PC-9 (cell line): ENCODE data around the gene DCAF12L1. TPM values are rescaled to one million over a fixed set of nuclear protein-coding genes. Genes with fewer than 3 reads are reported as not detected.

ENCODE experiments used
- Bru-seq: library from RNA; stranded (reverse); fragments of 400-500 nt; gene quantifications from one replicate; lab custom pipeline; 2021; lab: Mats Ljungman, UMichigan
- BruChase-seq, 2 experiments: library from RNA; stranded (reverse); fragments of 400-500 nt; gene quantifications; one replicate each; lab custom pipeline; 2021; lab: Mats Ljungman, UMichigan
- BruUV-seq: library from RNA; stranded (reverse); fragments of 400-500 nt; replicated peaks from 2 replicates; lab custom pipeline; 2021; lab: Mats Ljungman, UMichigan
- CTCF ChIA-PET: fragments of 300-600 bp; sonication (Branson Sonifier 250); formaldehyde crosslinking; loops from one replicate; lab custom pipeline; 2022; ENCODE audit warnings: antibody characterized with exemption; lab: Charles Lee
- POLR2A ChIA-PET: fragments of 300-600 bp; sonication (Branson Sonifier 250); formaldehyde crosslinking; loops from one replicate; lab custom pipeline; 2022; ENCODE audit warnings: antibody characterized with exemption; ENCODE audit not compliant: unreplicated experiment; lab: Charles Lee
- DNase-seq, 2 experiments: peaks; one replicate each; pipeline versions ENCODE4 v3.0.0 to v3.0.0-alpha.2; 2015 to 2022; ENCODE audit warnings: mixed read lengths in 1 of 2
- H2AFZ ChIP-seq: fragments of 200-600 bp; sonication (generic); 2 replicates; pipeline ENCODE4 v1.8.1; 2017; ENCODE audit warnings: antibody characterized with exemption
- H3F3A ChIP-seq: fragments of 200-600 bp; sonication (generic); 2 replicates; pipeline ENCODE4 v1.8.1; 2017; ENCODE audit warnings: antibody characterized with exemption, mild to moderate bottlenecking, low read depth; ENCODE audit not compliant: insufficient read depth
- H3K27ac ChIP-seq: fragments of 200-600 bp; sonication (generic); 2 replicates; pipeline ENCODE4 v1.6.1; 2016; ENCODE audit warnings: mixed run types
- H3K27me3 ChIP-seq: fragments of 200-600 bp; sonication (generic); 2 replicates; pipeline ENCODE4 v1.6.1; 2016; ENCODE audit warnings: low read depth, mixed run types; ENCODE audit not compliant: insufficient read depth
- H3K36me3 ChIP-seq: fragments of 200-600 bp; sonication (generic); 2 replicates; pipeline ENCODE4 v1.6.1; 2016; ENCODE audit warnings: low read depth, mixed run types
- H3K4me1 ChIP-seq: fragments of 200-600 bp; sonication (generic); replicated peaks from 2 replicates; pipeline ENCODE4 v1.6.1; 2016; ENCODE audit warnings: mixed run types; ENCODE audit not compliant: insufficient read depth
- H3K4me2 ChIP-seq: fragments of 200-600 bp; sonication (generic); 2 replicates; pipeline ENCODE4 v1.6.1; 2017; ENCODE audit warnings: mixed run types
- H3K4me3 ChIP-seq: fragments of 200-600 bp; sonication (generic); 2 replicates; pipeline ENCODE4 v1.6.1; 2016; ENCODE audit warnings: mixed run types
- H3K79me2 ChIP-seq: fragments of 200-600 bp; sonication (generic); 2 replicates; pipeline ENCODE4 v1.6.1; 2017; ENCODE audit warnings: low read depth, mixed run types
- H3K9me2 ChIP-seq: fragments of 200-600 bp; sonication (generic); 2 replicates; pipeline ENCODE4 v1.8.1; 2017; ENCODE audit warnings: mild to moderate bottlenecking; ENCODE audit not compliant: insufficient read depth
- H3K9me3 ChIP-seq: fragments of 200-600 bp; sonication (generic); 2 replicates; pipeline ENCODE4 v1.8.1; 2016; ENCODE audit warnings: low read depth; ENCODE audit not compliant: insufficient read depth
- H4K20me1 ChIP-seq: fragments of 200-600 bp; sonication (generic); 2 replicates; pipeline ENCODE4 v1.8.1; 2017; ENCODE audit not compliant: insufficient read depth
- CTCF ChIP-seq: fragments of 200-600 bp; sonication (generic); conservative IDR thresholded peaks from 2 replicates; pipeline ENCODE4 v1.6.1; 2017; ENCODE audit warnings: mixed run types, antibody characterized with exemption, mild to moderate bottlenecking, moderate library complexity
- EZH2 ChIP-seq: fragments of 200-600 bp; sonication (generic); IDR thresholded peaks from 2 replicates; pipeline ENCODE4 v1.8.0; 2017; ENCODE audit warnings: antibody characterized with exemption, low read depth
- intact Hi-C: fragments of 100-400 bp; cut with micrococcal nuclease; formaldehyde crosslinking; loops from one replicate; pipeline ENCODE4 v1.10.0; 2022; ENCODE audit not compliant: unreplicated experiment
- long read RNA-seq: library from polyadenylated mRNA; stranded (forward); transcript quantifications from one replicate; pipeline ENCODE4 v2.0.0, GENCODE V29; 2022
- total RNA-seq: library from RNA; stranded (reverse); gene quantifications from 2 replicates; pipeline ENCODE4 v1.2.3, GENCODE V29; 2021

The DCAF12L1 gene
- not detected in 2 replicates for total RNA-seq
- Bru-seq, nascent RNA: not detected
- BruChase-seq, experiment 1, labeled RNA remaining after a 2-hour chase: not detected
- BruChase-seq, experiment 2, labeled RNA remaining after a 6-hour chase: not detected
- long read RNA-seq: 0 reads

GRCh38 chrX:126552313-126553022 is at the start of gene DCAF12L1:
Gene DCAF12L1 (minus strand): TSS chrX:126552814. CDS start chrX:126552608, 206 bp downstream.
- Histone ChIP-seq H2AFZ (no peak within 1 kb of the TSS), H3K27me3 (no peaks in the 10 kb centered on the region), H3K4me3 (no peak within 1 kb of the TSS), H4K20me1 (no peaks in the 10 kb centered on the region), H3K4me1 (no peaks in the 10 kb centered on the region), H3K79me2 (no peaks in the 10 kb centered on the region), H3K9me3 (no peaks in the 10 kb centered on the region), H3K4me2 (no peak within 1 kb of the TSS), H3K36me3 (no peaks in the 10 kb centered on the region), H3K27ac (no peak within 1 kb of the TSS), H3K9me2 (no peaks in the 10 kb centered on the region), H3F3A (no peaks in the 10 kb centered on the region)
- ChIA-PET POLR2A (no interaction called here), CTCF (no interaction called here)
- DNase-seq: no peak
- TF ChIP-seq EZH2 (no peak), CTCF (no peak)
- intact Hi-C loops: no loop called here
- no TSS peak for BruUV-seq

GRCh38 chrX:126580877-126581276 is 28.3 kb upstream of the DCAF12L1 start:
- Histone ChIP-seq H4K20me1 (no peaks in the 10 kb centered on the region), H3K4me3 (no peak overlapping the region), H3K9me3 (no peaks in the 10 kb centered on the region), H3F3A (no peaks in the 10 kb centered on the region), H3K27ac (no peak overlapping the region), H3K36me3 (no peaks in the 10 kb centered on the region), H3K27me3 (no peaks in the 10 kb centered on the region), H3K9me2 (no peaks in the 10 kb centered on the region), H3K79me2 (no peaks in the 10 kb centered on the region), H2AFZ (no peak overlapping the region), H3K4me1 (no peaks in the 10 kb centered on the region), H3K4me2 (no peak overlapping the region)
- TF ChIP-seq CTCF: no peak
- TF ChIP-seq EZH2: no peak
- POLR2A ChIA-PET: no interaction called here
- no peak for DNase-seq
- intact Hi-C loops: no loop called here
- CTCF ChIA-PET: no interaction called here
- no TSS peak for BruUV-seq

- no peaks in the 10 kb centered on the region for H3K9me3 ChIP-seq
- H3K4me1 ChIP-seq: no peaks in the 10 kb centered on the region
- H3K4me2 ChIP-seq: no peak overlapping the region
- H3F3A ChIP-seq: no peaks in the 10 kb centered on the region
- H3K4me3 ChIP-seq: no peak overlapping the region
- TF ChIP-seq CTCF: no peak
- BruUV-seq: no TSS peak
- no peaks in the 10 kb centered on the region for H3K27me3 ChIP-seq
- no peaks in the 10 kb centered on the region for H3K36me3 ChIP-seq
- H3K27ac ChIP-seq: no peak overlapping the region
- POLR2A ChIA-PET: no interaction called here
- H3K9me2 ChIP-seq: no peaks in the 10 kb centered on the region
- no peak overlapping the region for H2AFZ ChIP-seq
- CTCF ChIA-PET: no interaction called here
- DNase-seq: no peak
- intact Hi-C loops: no loop called here
- no peaks in the 10 kb centered on the region for H4K20me1 ChIP-seq
- H3K79me2 ChIP-seq: no peaks in the 10 kb centered on the region
Observed at GRCh38 chrX:126575911-126576310, 23.3 kb upstream of the DCAF12L1 start.
